GM10248 (cell line): ENCODE results near the gene PYGM.

ENCODE experiments used
- CTCF ChIA-PET: fragments of 300-600 bp; sonication (Branson Sonifier 250); formaldehyde crosslinking; extraction: SDS; loops from one replicate; lab custom pipeline; 2021; ENCODE audit warnings: antibody characterized with exemption; lab: Yijun Ruan, JAX
- POLR2A ChIA-PET: fragments of 350-650 bp; sonication (Branson Sonifier 250); formaldehyde crosslinking; extraction: SDS; loops from one replicate; lab custom pipeline; 2020; ENCODE audit warnings: antibody characterized with exemption; lab: Yijun Ruan, JAX
- DNase-seq: peaks from one replicate; pipeline ENCODE4 v3.0.0; 2012; ENCODE audit errors: extremely low spot score
- CTCF ChIP-seq: IDR thresholded peaks from 2 replicates; pipeline ENCODE4 v1.5.1; 2012; ENCODE audit warnings: mild to moderate bottlenecking, low read depth; ENCODE audit errors: extremely low read depth, missing control alignments, control extremely low read depth

Gene PYGM

GRCh38 chr11:64734811-64735724, 24.7 kb downstream of the PYGM start:
- DNase-seq = no peak
- ChIA-PET POLR2A (no interaction called here), CTCF (interaction anchor here (0.9 to 2.4 kb wide), 6 partner anchors 9 to 46 kb away, joined by 3 to 13 read pairs (median 4); partner anchors contain the start of gene PYGM)
- TF ChIP-seq CTCF = no peak

- ChIA-PET CTCF (no interaction called here), POLR2A (no interaction called here)
Observed at GRCh38 chr11:64731601-64732000, 28.2 kb downstream of the PYGM start.

GRCh38 chr11:64729851-64730382, 29.9 kb downstream of the PYGM start:
- no peak for TF ChIP-seq CTCF
- POLR2A ChIA-PET = no interaction called here
- no peak for DNase-seq
- CTCF ChIA-PET = no interaction called here

More at GRCh38 chr11:64731601-64732000, 28.2 kb downstream of the PYGM start:
- no peak for TF ChIP-seq CTCF
- no peak for DNase-seq

- ChIA-PET CTCF (interaction anchor here (1.0 kb wide), 1 partner anchor 13 kb away, joined by 4 read pairs; no protein-coding TSS in a partner anchor), POLR2A (no interaction called here)
- no peak for TF ChIP-seq CTCF
- no peak for DNase-seq
Observed at GRCh38 chr11:64728757-64729365, 30.9 kb downstream of the PYGM start.

- no peak for DNase-seq
- no peak for TF ChIP-seq CTCF
- ChIA-PET POLR2A (no interaction called here), CTCF (interaction anchor here (0.7 to 3.1 kb wide), 5 partner anchors 8 to 278 kb away, joined by 3 to 16 read pairs (median 3); no protein-coding TSS in a partner anchor)
Observed at GRCh38 chr11:64726867-64727530, 32.8 kb downstream of the PYGM start.

GRCh38 chr11:64726211-64726641, 33.5 kb downstream of the PYGM start:
- no peak for TF ChIP-seq CTCF
- no peak for DNase-seq
- CTCF ChIA-PET = interaction anchor here (1.2 to 3.1 kb wide), 4 partner anchors 9 to 73 kb away, joined by 3 to 16 read pairs (median 6); no protein-coding TSS in a partner anchor
- POLR2A ChIA-PET = interaction anchor here (0.6 kb wide), 1 partner anchor 201 kb away, joined by 3 read pairs; no protein-coding TSS in a partner anchor
